HCT116 (cell line): Measurements from ENCODE around the gene SHH.

Experiments used
- POLR2A ChIP-seq: IDR thresholded peaks from 2 replicates; pipeline ENCODE4 v1.7.0; 2011; ENCODE audit warnings: borderline replicate concordance; ENCODE audit not compliant: insufficient read depth, insufficient read length; ENCODE audit errors: extremely low read depth
- SIN3A ChIP-seq: IDR thresholded peaks from 2 replicates; pipeline ENCODE4 v1.6.1; 2012; ENCODE audit warnings: low read depth
- YY1 ChIP-seq: IDR thresholded peaks from 2 replicates; pipeline ENCODE4 v1.6.1; 2011; ENCODE audit warnings: low read length, low read depth, moderate library complexity, mild to moderate bottlenecking; ENCODE audit not compliant: insufficient replicate concordance; ENCODE audit errors: extremely low read depth
- TF ChIP-seq, protein P1 (sequence below): IDR thresholded peaks from 2 replicates; pipeline ENCODE4 v1.6.1; 2011; ENCODE audit warnings: mild to moderate bottlenecking, low read length, moderate library complexity; ENCODE audit not compliant: insufficient replicate concordance; ENCODE audit errors: extremely low read depth

DNA sequence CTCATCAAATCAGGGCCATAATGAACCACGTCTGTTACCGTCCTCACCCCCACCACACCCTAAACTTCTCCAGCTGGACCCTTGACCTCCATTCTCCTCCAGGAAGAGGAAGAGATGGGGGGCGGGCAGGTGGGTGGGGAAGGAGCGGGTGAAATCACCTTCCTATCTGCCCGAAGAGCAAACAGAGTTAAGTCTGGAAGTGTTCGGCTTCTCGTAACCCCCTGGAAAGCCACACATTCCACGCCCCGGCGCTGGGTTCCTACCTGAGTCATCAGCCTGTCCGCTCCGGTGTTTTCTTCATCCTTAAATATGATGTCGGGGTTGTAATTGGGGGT is 736 bp downstream of the SHH start:
- TF ChIP-seq YY1 (no peak), POLR2A (no peak), SIN3A (no peak)
- TF ChIP-seq, protein P1, sequence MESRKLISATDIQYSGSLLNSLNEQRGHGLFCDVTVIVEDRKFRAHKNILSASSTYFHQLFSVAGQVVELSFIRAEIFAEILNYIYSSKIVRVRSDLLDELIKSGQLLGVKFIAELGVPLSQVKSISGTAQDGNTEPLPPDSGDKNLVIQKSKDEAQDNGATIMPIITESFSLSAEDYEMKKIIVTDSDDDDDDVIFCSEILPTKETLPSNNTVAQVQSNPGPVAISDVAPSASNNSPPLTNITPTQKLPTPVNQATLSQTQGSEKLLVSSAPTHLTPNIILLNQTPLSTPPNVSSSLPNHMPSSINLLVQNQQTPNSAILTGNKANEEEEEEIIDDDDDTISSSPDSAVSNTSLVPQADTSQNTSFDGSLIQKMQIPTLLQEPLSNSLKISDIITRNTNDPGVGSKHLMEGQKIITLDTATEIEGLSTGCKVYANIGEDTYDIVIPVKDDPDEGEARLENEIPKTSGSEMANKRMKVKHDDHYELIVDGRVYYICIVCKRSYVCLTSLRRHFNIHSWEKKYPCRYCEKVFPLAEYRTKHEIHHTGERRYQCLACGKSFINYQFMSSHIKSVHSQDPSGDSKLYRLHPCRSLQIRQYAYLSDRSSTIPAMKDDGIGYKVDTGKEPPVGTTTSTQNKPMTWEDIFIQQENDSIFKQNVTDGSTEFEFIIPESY: no peak
